ENCODE data around the gene AHNAK.
"Not testable (repeated sequence)": the region's sequence is repeated elsewhere in the genome, so short reads cannot be mapped to it uniquely, and the experiment has no call there.

Gene AHNAK

GRCh38 chr11:62546244-62546928, at the start of gene AHNAK:
AHNAK (minus strand) TSS chr11:62546806; CDS start chr11:62536098, 10,708 bp downstream.
- DNase-seq = peak in 2 of 3 experiments; percentile 44 to 45

GRCh38 chr11:62595124-62595523, 48.5 kb upstream of the AHNAK start:
- DNase-seq = no peak

- peak; percentile 56 to 78 (median 59) for DNase-seq
Observed at GRCh38 chr11:62593434-62594044, 46.9 kb upstream of the AHNAK start.

- DNase-seq = no peak
Observed at GRCh38 chr11:62592989-62593421, 46.4 kb upstream of the AHNAK start.

- no peak for DNase-seq
Observed at GRCh38 chr11:62592146-62592815, 45.7 kb upstream of the AHNAK start.

GRCh38 chr11:62591448-62592145, 45.0 kb upstream of the AHNAK start, which contains the start of gene TUT1:
TUT1 (minus strand) TSS chr11:62591523; CDS start chr11:62591485, 38 bp downstream.
- DNase-seq = peak; percentile 99 to 100 (median 99)

- DNase-seq = no peak
Observed at GRCh38 chr11:62588966-62589637, 42.5 kb upstream of the AHNAK start.

- DNase-seq = not testable (repeated sequence)
Observed at GRCh38 chr11:62585356-62585755, 38.8 kb upstream of the AHNAK start.

- not testable (repeated sequence) for DNase-seq
Observed at GRCh38 chr11:62581735-62582134, 35.1 kb upstream of the AHNAK start.

GRCh38 chr11:62580959-62581715, 34.5 kb upstream of the AHNAK start:
- no peak for DNase-seq

GRCh38 chr11:62579252-62579651, 32.6 kb upstream of the AHNAK start:
- DNase-seq = no peak

- DNase-seq = no peak
Observed at GRCh38 chr11:62578541-62578940, 31.9 kb upstream of the AHNAK start.

- no peak for DNase-seq
Observed at GRCh38 chr11:62577046-62577714, 30.6 kb upstream of the AHNAK start.

GRCh38 chr11:62575837-62576236, 29.2 kb upstream of the AHNAK start:
- no peak for DNase-seq

GRCh38 chr11:62575156-62575555, 28.6 kb upstream of the AHNAK start:
- peak in 1 of 3 experiments; percentile 78 for DNase-seq

- peak; percentile 24 to 80 (median 67) for DNase-seq
Observed at GRCh38 chr11:62574363-62575071, 27.9 kb upstream of the AHNAK start.

- DNase-seq = peak; percentile 98 to 100 (median 100)
Observed at GRCh38 chr11:62573592-62574362, 27.2 kb upstream of the AHNAK start, which contains the start of gene EEF1G. EEF1G (minus strand) TSS chr11:62573891; CDS start chr11:62573842, 49 bp downstream.

- DNase-seq = no peak
Observed at GRCh38 chr11:62573006-62573591, 26.5 kb upstream of the AHNAK start.

GRCh38 chr11:62572431-62572830, 25.8 kb upstream of the AHNAK start:
- no peak for DNase-seq

Data from NCI-H1417 (cell line).